ENCODE results near the gene DPH6.
A peak's percentile ranks its signal among the peaks of the same experiment; 100 is the strongest.

DPH6 gene

DNA sequence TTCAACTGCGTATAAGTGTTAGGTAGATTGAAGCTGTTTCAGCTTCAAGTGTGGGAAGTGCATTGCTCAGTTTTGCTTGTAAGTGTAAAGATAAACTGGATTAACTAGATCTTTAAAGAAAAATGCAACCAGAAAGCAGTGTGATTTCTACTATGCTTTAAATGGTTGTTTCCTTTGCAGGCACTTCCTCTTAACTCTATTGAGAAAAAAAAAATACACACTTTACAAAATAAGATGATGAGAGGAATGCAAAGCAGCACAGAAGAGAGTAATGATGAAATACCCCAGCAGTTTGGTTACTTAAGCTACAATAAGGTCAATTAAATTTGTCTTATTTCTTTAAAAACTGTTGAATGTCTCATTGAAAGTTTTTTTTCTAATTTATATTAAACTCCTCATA is 40.8 kb downstream of the DPH6 start:
- DNase-seq (ENCODE audit: insufficient read length, low spot score): no peak

DNA sequence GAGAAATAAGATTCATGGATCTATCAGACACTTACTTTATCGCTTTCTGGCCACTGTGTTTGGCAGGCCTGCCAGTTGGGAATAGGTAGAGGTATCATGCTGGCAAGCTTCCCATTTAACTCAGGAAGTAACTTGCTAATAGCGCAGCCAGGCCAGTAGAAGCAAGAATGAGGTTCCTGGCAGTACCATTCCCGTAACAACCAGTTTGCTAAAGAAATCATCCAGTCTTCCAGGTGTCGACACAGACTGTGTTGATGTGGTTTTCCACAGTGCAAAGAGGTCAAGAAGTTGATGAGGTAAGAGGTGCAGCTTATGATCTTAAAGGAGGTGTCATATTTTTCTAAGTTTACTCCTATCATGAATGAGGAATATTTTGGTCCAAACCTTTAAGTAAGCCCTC is 46.2 kb downstream of the DPH6 start:
- FAIRE-seq: no peak
- no peak for TF ChIP-seq CTCF (IDR thresholded peaks at IDR 0.05; ENCODE audit: insufficient read depth, missing control alignments)
- no peak for DNase-seq (ENCODE audit: insufficient read length, low spot score)

More for the DNA sequence above, 40.8 kb downstream of the DPH6 start:
- no peak for FAIRE-seq
- no peak for TF ChIP-seq CTCF (IDR thresholded peaks at IDR 0.05; ENCODE audit: insufficient read depth, missing control alignments)

DNA sequence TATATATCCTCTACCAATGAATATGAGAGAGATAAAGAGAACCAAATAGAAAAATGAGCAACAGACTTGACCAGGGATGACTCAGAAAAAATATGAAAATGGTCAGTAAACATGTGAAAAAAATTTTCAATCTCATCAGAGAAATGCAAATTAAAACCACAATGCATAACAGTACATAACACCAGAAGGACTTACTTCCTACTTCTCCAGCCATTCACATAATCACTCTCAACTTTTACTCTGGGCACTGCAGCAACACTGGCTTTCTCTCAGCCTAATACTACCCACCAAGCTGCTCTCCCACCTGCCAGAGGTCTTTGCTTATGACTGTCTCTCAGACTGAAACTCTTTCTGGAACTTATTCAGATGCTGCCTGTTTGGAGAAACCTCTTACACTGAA is 49.4 kb downstream of the DPH6 start:
- DNase-seq (ENCODE audit: insufficient read length, low spot score) (no peak), FAIRE-seq (no peak)
- no peak for TF ChIP-seq CTCF (IDR thresholded peaks at IDR 0.05; ENCODE audit: insufficient read depth, missing control alignments)

DNA sequence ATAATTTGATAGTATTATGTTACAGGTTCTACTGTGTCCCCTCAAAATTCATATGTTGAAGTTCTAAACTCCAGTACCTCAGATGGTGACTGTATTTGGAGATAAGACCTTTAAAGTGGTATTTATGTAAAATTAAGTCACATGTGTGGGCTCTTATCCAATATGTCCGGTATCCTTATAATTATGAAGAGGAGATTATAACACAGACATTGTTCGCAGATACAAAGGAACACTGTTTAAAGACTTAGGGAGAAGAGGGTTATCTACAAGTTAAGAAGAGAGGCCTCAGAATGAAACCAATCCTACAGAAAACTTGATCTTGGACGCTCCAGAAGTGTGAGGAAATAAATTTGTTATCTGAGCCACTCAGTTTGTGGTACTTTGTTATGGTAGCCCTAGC is 50.9 kb downstream of the DPH6 start:
- DNase-seq (ENCODE audit: insufficient read length, low spot score) (no peak), FAIRE-seq (no peak)
- TF ChIP-seq CTCF (IDR thresholded peaks at IDR 0.05; ENCODE audit: insufficient read depth, missing control alignments): no peak

- no peak for DNase-seq (ENCODE audit: insufficient read length, low spot score)
- TF ChIP-seq CTCF (IDR thresholded peaks at IDR 0.05; ENCODE audit: insufficient read depth, missing control alignments): no peak
- peak; percentile 93 for FAIRE-seq
Observed at GRCh38 chr15:35491999-35492398, 54.0 kb downstream of the DPH6 start.

GRCh38 chr15:35491173-35491572 is 54.8 kb downstream of the DPH6 start:
- no peak for TF ChIP-seq CTCF (IDR thresholded peaks at IDR 0.05; ENCODE audit: insufficient read depth, missing control alignments)
- DNase-seq (ENCODE audit: insufficient read length, low spot score) (no peak), FAIRE-seq (no peak)

GRCh38 chr15:35490511-35490910 is 55.5 kb downstream of the DPH6 start:
- no peak for TF ChIP-seq CTCF (IDR thresholded peaks at IDR 0.05; ENCODE audit: insufficient read depth, missing control alignments)
- no peak for DNase-seq (ENCODE audit: insufficient read length, low spot score)
- no peak for FAIRE-seq
